Activated T-helper 2 cell treated with anti-CD3 and anti-CD28 coated beads, Interferon-gamma antibody, Interleukin-2, Interleukin-4, amounts not matched to agents 10 μg/mL and 5 μg/mL and 100 μg/mL, durations not matched to agents 14 hours and 24 hours and 36 hours (primary cell): ENCODE data around the gene RHOD. TPM values are rescaled to one million over a fixed set of nuclear protein-coding genes. Genes with fewer than 3 reads are reported as not detected.

ENCODE experiments used
- DNase-seq: peaks from one replicate; pipeline ENCODE4 v3.0.0; 2021; ENCODE audit warnings: low spot score
- H3K27ac Mint-ChIP-seq: one replicate; pipeline ENCODE4 v1.8.0; 2021; ENCODE audit warnings: mixed read lengths
- H3K27me3 Mint-ChIP-seq: one replicate; pipeline ENCODE4 v1.8.0; 2021; ENCODE audit warnings: low read depth, mixed read lengths
- H3K36me3 Mint-ChIP-seq: one replicate; pipeline ENCODE4 v1.8.0; 2021; ENCODE audit warnings: low read depth, mixed read lengths
- H3K4me1 Mint-ChIP-seq: one replicate; pipeline ENCODE4 v1.8.0; 2021; ENCODE audit warnings: low read depth, mixed read lengths
- H3K4me3 Mint-ChIP-seq: one replicate; pipeline ENCODE4 v1.8.0; 2021; ENCODE audit warnings: low read depth, mild to moderate bottlenecking, moderate library complexity, mixed read lengths
- H3K9me3 Mint-ChIP-seq: one replicate; pipeline ENCODE4 v1.8.0; 2021; ENCODE audit warnings: mixed read lengths
- intact Hi-C: fragments of 100-400 bp; cut with micrococcal nuclease; formaldehyde crosslinking; loops from one replicate; pipeline ENCODE4 v1.15.1; 2023
- total RNA-seq: library from RNA; stranded (reverse); gene quantifications from 2 replicates; pipeline ENCODE4 v1.2.3, GENCODE V29; 2022

The RHOD gene
- total RNA-seq, 1 donor from 2014 or later = 0.30 TPM

- intact Hi-C loops = loop anchor here (5.0 kb wide), 1 partner anchor 83 kb away; no protein-coding TSS in a partner anchor
These were observed 27.2 kb downstream of the RHOD start for GRCh38 chr11:67083786-67084366.

GRCh38 chr11:67085617-67086016 lies 29.0 kb downstream of the RHOD start:
- H3K27me3 Mint-ChIP-seq = peaks cover 2% of the 10 kb centered on the region
- intact Hi-C loops = no loop called here
- H3K36me3 Mint-ChIP-seq = no peaks in the 10 kb centered on the region
- no peaks in the 10 kb centered on the region for H3K9me3 Mint-ChIP-seq
- no peak overlapping the region for H3K4me3 Mint-ChIP-seq
- H3K4me1 Mint-ChIP-seq = peaks cover 4% of the 10 kb centered on the region
- no peak overlapping the region for H3K27ac Mint-ChIP-seq
- no peak for DNase-seq

More at GRCh38 chr11:67083786-67084366, 27.2 kb downstream of the RHOD start:
- H3K4me1 Mint-ChIP-seq = peaks cover 10% of the 10 kb centered on the region
- H3K27ac Mint-ChIP-seq = no peak overlapping the region
- H3K36me3 Mint-ChIP-seq = no peaks in the 10 kb centered on the region
- no peaks in the 10 kb centered on the region for H3K9me3 Mint-ChIP-seq
- H3K4me3 Mint-ChIP-seq = no peak overlapping the region
- H3K27me3 Mint-ChIP-seq = peaks cover 2% of the 10 kb centered on the region
- DNase-seq = no peak

- no peak overlapping the region for H3K4me3 Mint-ChIP-seq
- DNase-seq = no peak
- H3K36me3 Mint-ChIP-seq = no peaks in the 10 kb centered on the region
- no peaks in the 10 kb centered on the region for H3K9me3 Mint-ChIP-seq
- H3K27ac Mint-ChIP-seq = no peak overlapping the region
- H3K27me3 Mint-ChIP-seq = no peaks in the 10 kb centered on the region
- intact Hi-C loops = no loop called here
- H3K4me1 Mint-ChIP-seq = no peaks in the 10 kb centered on the region
These were observed 34.1 kb downstream of the RHOD start for GRCh38 chr11:67090717-67091116.

DNA sequence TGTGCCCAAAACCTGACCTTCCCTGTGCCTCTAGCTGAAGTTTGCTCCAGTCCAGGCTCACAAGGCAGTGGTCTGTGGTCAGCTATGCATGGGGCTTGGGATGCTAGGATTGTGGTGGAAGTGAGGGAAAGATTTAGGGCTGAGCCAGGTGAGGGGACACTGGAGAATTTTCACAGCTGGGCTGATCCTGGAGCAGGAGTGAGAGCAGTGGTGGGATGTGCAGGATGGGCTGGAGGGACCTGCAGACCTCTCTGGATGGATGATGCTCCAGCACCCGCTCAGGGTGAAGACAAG lies 38.5 kb downstream of the RHOD start:
- Mint-ChIP-seq H3K27me3 (no peaks in the 10 kb centered on the region), H3K4me1 (peaks cover 5% of the 10 kb centered on the region), H3K36me3 (no peaks in the 10 kb centered on the region), H3K27ac (no peak overlapping the region), H3K9me3 (no peaks in the 10 kb centered on the region), H3K4me3 (no peak overlapping the region)
- DNase-seq = no peak
- intact Hi-C loops = no loop called here

- Mint-ChIP-seq H3K4me1 (peaks cover 16% of the 10 kb centered on the region), H3K27me3 (no peaks in the 10 kb centered on the region), H3K36me3 (no peaks in the 10 kb centered on the region), H3K27ac (no peak overlapping the region), H3K9me3 (no peaks in the 10 kb centered on the region), H3K4me3 (no peak overlapping the region)
- intact Hi-C loops = no loop called here
- no peak for DNase-seq
These were observed 42.3 kb downstream of the RHOD start for GRCh38 chr11:67098799-67099429.

- no peaks in the 10 kb centered on the region for H3K36me3 Mint-ChIP-seq
These were observed 43.2 kb downstream of the RHOD start for GRCh38 chr11:67099831-67100324.

DNA sequence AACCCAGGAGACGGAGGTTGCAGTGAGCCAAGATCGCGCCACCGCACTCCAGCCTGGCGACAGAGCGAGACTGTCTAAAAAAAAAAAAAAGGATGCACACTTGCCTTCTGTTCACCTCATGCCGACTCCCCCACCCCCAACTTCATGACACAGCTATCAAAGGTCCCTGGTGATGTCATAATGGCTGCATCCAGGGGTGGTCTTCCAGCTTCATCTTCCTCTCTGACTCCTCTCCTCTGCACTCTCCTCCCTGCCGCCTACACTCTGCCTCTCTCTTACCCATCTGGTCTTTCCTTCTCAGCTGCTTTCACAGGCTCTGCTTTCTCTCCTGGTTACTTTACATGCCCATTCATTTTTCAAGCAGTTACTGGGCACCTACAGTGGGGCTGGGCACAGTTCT lies 46.0 kb downstream of the RHOD start:
- no peaks in the 10 kb centered on the region for H3K36me3 Mint-ChIP-seq
- H3K4me3 Mint-ChIP-seq = no peak overlapping the region
- no peaks in the 10 kb centered on the region for H3K27me3 Mint-ChIP-seq
- H3K27ac Mint-ChIP-seq = no peak overlapping the region
- H3K9me3 Mint-ChIP-seq = no peaks in the 10 kb centered on the region
- intact Hi-C loops = no loop called here
- H3K4me1 Mint-ChIP-seq = peaks cover 21% of the 10 kb centered on the region
- DNase-seq = no peak

More at GRCh38 chr11:67099831-67100324, 43.2 kb downstream of the RHOD start:
- H3K4me3 Mint-ChIP-seq = no peak overlapping the region
- no peak for DNase-seq
- no peaks in the 10 kb centered on the region for H3K27me3 Mint-ChIP-seq
- intact Hi-C loops = no loop called here
- no peaks in the 10 kb centered on the region for H3K9me3 Mint-ChIP-seq
- H3K27ac Mint-ChIP-seq = peak overlapping the region; percentile 54
- H3K4me1 Mint-ChIP-seq = peaks cover 21% of the 10 kb centered on the region

- intact Hi-C loops = no loop called here
- Mint-ChIP-seq H3K4me1 (peaks cover 11% of the 10 kb centered on the region), H3K4me3 (no peak overlapping the region), H3K27ac (no peak overlapping the region), H3K27me3 (no peaks in the 10 kb centered on the region), H3K36me3 (no peaks in the 10 kb centered on the region), H3K9me3 (no peaks in the 10 kb centered on the region)
- DNase-seq = no peak
These were observed 49.3 kb downstream of the RHOD start for GRCh38 chr11:67105964-67106363.

GRCh38 chr11:67111261-67111660 lies 54.6 kb downstream of the RHOD start:
- no peak overlapping the region for H3K27ac Mint-ChIP-seq
- peaks cover 6% of the 10 kb centered on the region for H3K27me3 Mint-ChIP-seq
- intact Hi-C loops = loop anchor here (10.0 kb wide), 1 partner anchor 496 kb away; the partner anchor contains the start of gene RBM14
- H3K4me3 Mint-ChIP-seq = no peak overlapping the region
- H3K4me1 Mint-ChIP-seq = peaks cover 4% of the 10 kb centered on the region
- no peak for DNase-seq
- no peaks in the 10 kb centered on the region for H3K36me3 Mint-ChIP-seq
- no peaks in the 10 kb centered on the region for H3K9me3 Mint-ChIP-seq

GRCh38 chr11:67113231-67113721 lies 56.6 kb downstream of the RHOD start:
- H3K27ac Mint-ChIP-seq = no peak overlapping the region

GRCh38 chr11:67114275-67114896 lies 57.7 kb downstream of the RHOD start:
- no peak overlapping the region for H3K4me3 Mint-ChIP-seq
- DNase-seq = no peak
- H3K27me3 Mint-ChIP-seq = peaks cover 6% of the 10 kb centered on the region
- intact Hi-C loops = loop anchor here (10.0 kb wide), 1 partner anchor 500 kb away; the partner anchor contains the start of gene RBM14
- H3K36me3 Mint-ChIP-seq = no peaks in the 10 kb centered on the region
- no peak overlapping the region for H3K27ac Mint-ChIP-seq
- peaks cover 7% of the 10 kb centered on the region for H3K4me1 Mint-ChIP-seq
- H3K9me3 Mint-ChIP-seq = no peaks in the 10 kb centered on the region

More at GRCh38 chr11:67113231-67113721, 56.6 kb downstream of the RHOD start:
- Mint-ChIP-seq H3K4me3 (no peak overlapping the region), H3K4me1 (peaks cover 7% of the 10 kb centered on the region), H3K36me3 (no peaks in the 10 kb centered on the region), H3K27me3 (peaks cover 6% of the 10 kb centered on the region), H3K9me3 (no peaks in the 10 kb centered on the region)
- intact Hi-C loops = loop anchor here (10.0 kb wide), 1 partner anchor 498 kb away; the partner anchor contains the start of gene RBM14
- DNase-seq = no peak

- H3K9me3 Mint-ChIP-seq = no peaks in the 10 kb centered on the region
- peaks cover 18% of the 10 kb centered on the region for H3K4me1 Mint-ChIP-seq
- H3K4me3 Mint-ChIP-seq = peak overlapping the region; percentile 21
- intact Hi-C loops = loop anchor here (5.0 to 10.0 kb wide), 2 partner anchors 201 to 502 kb away; partner anchors contain the start of gene RBM14
- no peak for DNase-seq
- H3K27me3 Mint-ChIP-seq = peaks cover 4% of the 10 kb centered on the region
- no peak overlapping the region for H3K27ac Mint-ChIP-seq
- H3K36me3 Mint-ChIP-seq = peaks cover 20% of the 10 kb centered on the region
These were observed 60.1 kb downstream of the RHOD start for GRCh38 chr11:67116758-67117105.

GRCh38 chr11:67117176-67117575 lies 60.5 kb downstream of the RHOD start:
- no peak for DNase-seq
- peak overlapping the region; percentile 69 for H3K4me3 Mint-ChIP-seq
- H3K36me3 Mint-ChIP-seq = peaks cover 24% of the 10 kb centered on the region
- H3K4me1 Mint-ChIP-seq = peaks cover 21% of the 10 kb centered on the region
- peaks cover 4% of the 10 kb centered on the region for H3K27me3 Mint-ChIP-seq
- intact Hi-C loops = loop anchor here (5.0 to 10.0 kb wide), 2 partner anchors 200 to 502 kb away; partner anchors contain the start of gene RBM14
- H3K9me3 Mint-ChIP-seq = no peaks in the 10 kb centered on the region
- H3K27ac Mint-ChIP-seq = peak overlapping the region; percentile 28
